Sigmoid colon (tissue), 7 donors: ENCODE data around the gene EOMES. TPM values are rescaled to one million over a fixed set of nuclear protein-coding genes. Genes with fewer than 3 reads are reported as not detected.

Source experiments
- DNase-seq: peaks from one replicate; pipeline ENCODE4 v3.0.0-alpha.2; 2019
- H3K27ac ChIP-seq, 4 donors: fragments of 200-600 bp; sonication (generic); one replicate each; pipeline ENCODE4 v1.5.1; 2016 to 2019; ENCODE audit warnings: mild to moderate bottlenecking in 1 of 4
- H3K27me3 ChIP-seq, 3 donors: fragments of 200-600 bp; sonication (generic); one replicate each; pipeline ENCODE4 v1.5.1; 2019; ENCODE audit warnings: mild to moderate bottlenecking in 1 of 3
- H3K36me3 ChIP-seq, 4 donors: fragments of 200-600 bp; sonication (generic); one replicate each; pipeline ENCODE4 v1.5.1; 2016 to 2019
- H3K4me1 ChIP-seq, 4 donors: fragments of 200-600 bp; sonication (generic); one replicate each; pipeline ENCODE4 v1.5.1; 2017 to 2019
- H3K4me3 ChIP-seq, 4 donors: fragments of 200-600 bp; sonication (generic); one replicate each; pipeline ENCODE4 v1.5.1; 2017 to 2019; ENCODE audit warnings: mild to moderate bottlenecking in 2 of 4, moderate library complexity in 1 of 4
- H3K9me3 ChIP-seq, 4 donors: fragments of 200-600 bp in 3 of 4; sonication (generic) in 3 of 4; one replicate each; pipeline versions ENCODE4 v1.5.1 to v1.6.1; 2013 to 2019
- CTCF ChIP-seq, 4 experiments: fragments of 450-650 bp in 3 of 4; fragments of 200-600 bp in 1 of 4; IDR thresholded peaks; one replicate each; pipeline ENCODE4 v1.5.1; 2016 to 2019; ENCODE audit warnings: antibody characterized with exemption in 4 of 4, mild to moderate bottlenecking in 3 of 4, moderate library complexity in 2 of 4
- EP300 ChIP-seq, 4 donors: sonication (generic); formaldehyde crosslinking; IDR thresholded peaks; one replicate each; pipeline ENCODE4 v1.6.1; 2017; ENCODE audit warnings: antibody characterized with exemption in 4 of 4
- POLR2A ChIP-seq, 2 donors: fragments of 450-650 bp; IDR thresholded peaks; one replicate each; pipeline ENCODE4 v1.6.1; 2016; ENCODE audit warnings: antibody characterized with exemption in 2 of 2, mild to moderate bottlenecking in 2 of 2, moderate library complexity in 2 of 2
- POLR2AphosphoS5 ChIP-seq, 4 donors: sonication (generic); formaldehyde crosslinking; IDR thresholded peaks; one replicate each; pipeline ENCODE4 v1.6.1; 2017; ENCODE audit warnings: antibody characterized with exemption in 4 of 4
- WGBS, 2 donors: extraction: QIAGEN DNeasy Blood & Tissue Kit; methylation state at CpG; one replicate each; pipeline ENCODE4 v1.1.7; 2013; 5-methylcytosine and 5-hydroxymethylcytosine counted together
- intact Hi-C: fragments of 100-400 bp; cut with DNase I; formaldehyde crosslinking; loops from one replicate; pipeline ENCODE4 v1.15.1; 2023
- polyA plus RNA-seq, 3 donors: library from polyadenylated mRNA; stranded (reverse); fragments of 200-250 nt; gene quantifications; one replicate each; pipeline ENCODE4 v1.2.3, GENCODE V29; 2013
- total RNA-seq, 4 donors: library from RNA; depleted of rRNA; stranded (reverse); fragments of >200 nt; gene quantifications; one replicate each; pipeline ENCODE4 v1.1.0, GENCODE V29; 2016
- donor health status: healthy with polysubstance abuse.
- donor health status: Bipolar disorder and iron deficiency.
- donor health status: healthy.

The EOMES gene
- total and polyA plus RNA-seq, 7 donors: 0.23 to 0.67 TPM; not detected in 5

GRCh38 chr3:27723001-27723445, 900 bp upstream of the EOMES start:
- no peak overlapping the region for H3K27ac ChIP-seq
- peaks cover 0 to 41% (median 37%) of the 10 kb centered on the region in 4 donors for H3K4me1 ChIP-seq
- peak overlapping the region in 2 of 4 donors; percentile 10 to 19 for H3K4me3 ChIP-seq
- no peaks in the 10 kb centered on the region for H3K9me3 ChIP-seq
- TF ChIP-seq EP300 (IDR thresholded peaks at IDR 0.05) (no peak), CTCF (IDR thresholded peaks at IDR 0.05) (no peak), POLR2AphosphoS5 (IDR thresholded peaks at IDR 0.05) (no peak), POLR2A (IDR thresholded peaks at IDR 0.05) (no peak)
- 2 to 11% methylated on average over 13 of the region's 13 CpGs for WGBS, 2 donors
- no peaks in the 10 kb centered on the region for H3K36me3 ChIP-seq
- H3K27me3 ChIP-seq: peaks cover 54 to 99% (median 91%) of the 10 kb centered on the region in 3 donors
- intact Hi-C loops: no loop called here
- DNase-seq: no peak

GRCh38 chr3:27720899-27721716, 1.0 kb downstream of the EOMES start:
- Histone ChIP-seq H3K27me3 (peaks cover 48 to 99% (median 85%) of the 10 kb centered on the region in 3 donors), H3K4me3 (peak overlapping the region in 3 of 4 donors; percentile 35 to 47 (median 43)), H3K36me3 (no peaks in the 10 kb centered on the region), H3K4me1 (peaks cover 0 to 40% (median 37%) of the 10 kb centered on the region in 4 donors), H3K27ac (no peak overlapping the region), H3K9me3 (no peaks in the 10 kb centered on the region)
- WGBS, 2 donors: 2% methylated on average over 64 of the region's 64 CpGs
- no peak for TF ChIP-seq CTCF (IDR thresholded peaks at IDR 0.05)
- TF ChIP-seq POLR2AphosphoS5 (IDR thresholded peaks at IDR 0.05): no peak
- TF ChIP-seq EP300 (IDR thresholded peaks at IDR 0.05): no peak
- TF ChIP-seq POLR2A (IDR thresholded peaks at IDR 0.05): no peak
- DNase-seq: no peak
- intact Hi-C loops: no loop called here

GRCh38 chr3:27719314-27720003, 2.7 kb downstream of the EOMES start:
- intact Hi-C loops: loop anchor here (5.0 kb wide), 1 partner anchor 523 kb away; the partner anchor contains the start of gene CMC1
- H3K4me1 ChIP-seq: peaks cover 0 to 48% (median 47%) of the 10 kb centered on the region in 4 donors
- 61 to 78% methylated on average over 6 of the region's 6 CpGs for WGBS, 2 donors
- DNase-seq: no peak
- H3K9me3 ChIP-seq: no peaks in the 10 kb centered on the region
- peaks cover 54 to 99% (median 84%) of the 10 kb centered on the region in 3 donors for H3K27me3 ChIP-seq
- H3K4me3 ChIP-seq: no peak overlapping the region
- no peaks in the 10 kb centered on the region for H3K36me3 ChIP-seq
- H3K27ac ChIP-seq: no peak overlapping the region
- TF ChIP-seq EP300 (IDR thresholded peaks at IDR 0.05) (no peak), POLR2A (IDR thresholded peaks at IDR 0.05) (no peak), CTCF (IDR thresholded peaks at IDR 0.05) (no peak), POLR2AphosphoS5 (IDR thresholded peaks at IDR 0.05) (no peak)

GRCh38 chr3:27718459-27718858, 3.7 kb downstream of the EOMES start:
- peaks cover 0 to 48% (median 48%) of the 10 kb centered on the region in 4 donors for H3K4me1 ChIP-seq
- intact Hi-C loops: loop anchor here (5.0 kb wide), 1 partner anchor 524 kb away; the partner anchor contains the start of gene CMC1
- no peak for DNase-seq
- H3K27me3 ChIP-seq: peaks cover 52 to 99% (median 83%) of the 10 kb centered on the region in 3 donors
- H3K9me3 ChIP-seq: no peaks in the 10 kb centered on the region
- no peak for TF ChIP-seq CTCF (IDR thresholded peaks at IDR 0.05)
- TF ChIP-seq POLR2AphosphoS5 (IDR thresholded peaks at IDR 0.05): no peak
- TF ChIP-seq POLR2A (IDR thresholded peaks at IDR 0.05): no peak
- TF ChIP-seq EP300 (IDR thresholded peaks at IDR 0.05): no peak
- H3K36me3 ChIP-seq: no peaks in the 10 kb centered on the region
- WGBS, 2 donors: 66 to 74% methylated on average over 5 of the region's 5 CpGs
- H3K4me3 ChIP-seq: no peak overlapping the region
- no peak overlapping the region for H3K27ac ChIP-seq
